GM23338 (cell line): Measurements from ENCODE around the gene ANKMY2. TPM values are rescaled to one million over a fixed set of nuclear protein-coding genes. Genes with fewer than 3 reads are reported as not detected.

Experiments
- ATAC-seq: fragments of 200-7000 bp; cut with Tn5 transposase; 3 replicates; pipeline ENCODE4 v1.9.1; 2020
- DNase-seq: peaks from one replicate; pipeline ENCODE4 v3.0.0-alpha.2; 2015; ENCODE audit warnings: low spot score
- H2AFZ ChIP-seq: fragments of 200-600 bp; sonication (generic); 2 replicates; pipeline ENCODE4 v1.8.0; 2016; ENCODE audit warnings: antibody characterized with exemption, mild to moderate bottlenecking, moderate library complexity
- H3F3A ChIP-seq: fragments of 200-600 bp; sonication (generic); replicated peaks from 2 replicates; pipeline ENCODE4 v1.8.0; 2017; ENCODE audit warnings: antibody characterized with exemption, mixed run types, low read depth
- H3K27ac ChIP-seq: fragments of 200-600 bp; sonication (generic); 2 replicates; pipeline ENCODE4 v1.6.1; 2016; ENCODE audit warnings: low read depth
- H3K27me3 ChIP-seq: fragments of 200-600 bp; sonication (generic); 2 replicates; pipeline ENCODE4 v1.8.0; 2016; ENCODE audit warnings: mild to moderate bottlenecking, mixed run types, moderate library complexity; ENCODE audit not compliant: insufficient read depth
- H3K36me3 ChIP-seq: fragments of 200-600 bp; sonication (generic); 2 replicates; pipeline ENCODE4 v1.8.0; 2016; ENCODE audit warnings: mild to moderate bottlenecking; ENCODE audit not compliant: insufficient read depth
- H3K4me1 ChIP-seq: fragments of 200-600 bp; sonication (generic); 2 replicates; pipeline ENCODE4 v1.8.0; 2016; ENCODE audit warnings: mild to moderate bottlenecking, moderate library complexity; ENCODE audit not compliant: insufficient read depth
- H3K4me2 ChIP-seq: fragments of 200-600 bp; sonication (generic); 2 replicates; pipeline ENCODE4 v1.7.1; 2017; ENCODE audit warnings: mixed run types
- H3K4me3 ChIP-seq: fragments of 200-600 bp; sonication (generic); 2 replicates; pipeline ENCODE4 v1.6.1; 2016; ENCODE audit warnings: mixed run types
- H3K79me2 ChIP-seq: fragments of 200-600 bp; sonication (generic); replicated peaks from 2 replicates; pipeline ENCODE4 v1.8.0; 2017; ENCODE audit warnings: mild to moderate bottlenecking; ENCODE audit not compliant: insufficient read depth
- H3K9me2 ChIP-seq: fragments of 200-600 bp; sonication (generic); 2 replicates; pipeline ENCODE4 v1.8.0; 2017; ENCODE audit not compliant: insufficient read depth
- H4K20me1 ChIP-seq: fragments of 200-600 bp; sonication (generic); replicated peaks from 2 replicates; pipeline ENCODE4 v1.8.0; 2017; ENCODE audit warnings: mild to moderate bottlenecking; ENCODE audit not compliant: insufficient read depth
- H3K27ac Mint-ChIP-seq: 2 replicates; pipeline ENCODE4 v1.8.0; 2020; ENCODE audit warnings: inconsistent platforms, mild to moderate bottlenecking, moderate library complexity, mixed read lengths
- H3K27me3 Mint-ChIP-seq: 3 replicates; pipeline ENCODE4 v1.8.0; 2022; ENCODE audit warnings: low read depth, mild to moderate bottlenecking, moderate library complexity, mixed read lengths, inconsistent platforms; ENCODE audit not compliant: insufficient read depth, poor library complexity
- H3K36me3 Mint-ChIP-seq: 3 replicates; pipeline ENCODE4 v1.8.0; 2021; ENCODE audit warnings: low read depth, mild to moderate bottlenecking, inconsistent platforms, moderate library complexity, mixed read lengths
- H3K4me1 Mint-ChIP-seq: 3 replicates; pipeline ENCODE4 v1.8.0; 2020; ENCODE audit warnings: mild to moderate bottlenecking, inconsistent platforms, mixed read lengths
- H3K4me3 Mint-ChIP-seq: 3 replicates; pipeline ENCODE4 v1.8.0; 2021; ENCODE audit warnings: moderate library complexity, mild to moderate bottlenecking, inconsistent platforms, mixed read lengths
- H3K9me3 Mint-ChIP-seq: 3 replicates; pipeline ENCODE4 v1.8.0; 2020; ENCODE audit warnings: moderate library complexity, mild to moderate bottlenecking, inconsistent platforms, mixed read lengths
- CREB1 ChIP-seq: fragments of 250-450 bp; sonication (Bioruptor Pico); IDR thresholded peaks from 2 replicates; pipeline ENCODE4 v1.5.0; 2020; ENCODE audit warnings: low read depth, mild to moderate bottlenecking, moderate library complexity
- EZH2 ChIP-seq: fragments of 200-600 bp; sonication (generic); IDR thresholded peaks from one replicate; pipeline ENCODE4 v1.8.0; 2017; ENCODE audit warnings: antibody characterized with exemption, mild to moderate bottlenecking, low read depth; ENCODE audit not compliant: unreplicated experiment
- NANOG ChIP-seq: IDR thresholded peaks from 2 replicates; pipeline ENCODE4 v1.6.1; 2016; ENCODE audit warnings: antibody characterized with exemption, borderline replicate concordance
- polyA plus RNA-seq: library from polyadenylated mRNA; unstranded; fragments of >200 nt; fragmentation: Nextera tagmentation; extraction: Ambion mirVana; gene quantifications from 2 replicates; pipeline ENCODE4 v1.2.1, GENCODE V29; 2016
- total RNA-seq: library from RNA; depleted of rRNA; stranded (reverse); fragments of >200 nt; shearing (Covaris generic); gene quantifications from 2 replicates; pipeline ENCODE4 v1.2.3, GENCODE V29; 2014
- TF ChIP-seq, protein P1 (sequence below): IDR thresholded peaks from one replicate; pipeline ENCODE4 v1.6.1; 2018; ENCODE audit warnings: antibody characterized with exemption; ENCODE audit not compliant: unreplicated experiment
- TF ChIP-seq, protein P2 (sequence below), 2 experiments: fragments of 200-600 bp in 1 of 2; sonication (generic) in 1 of 2; conservative IDR thresholded peaks; 2 replicates each; pipeline versions ENCODE4 v1.5.1 to v1.6.1; 2016 to 2017; ENCODE audit warnings: antibody characterized with exemption in 2 of 2, low read depth in 2 of 2, mild to moderate bottlenecking in 2 of 2, moderate library complexity in 1 of 2

ANKMY2 gene
- total and polyA plus RNA-seq, 2 experiments from 2014 or later, result 4.4 to 9.5 TPM

DNA sequence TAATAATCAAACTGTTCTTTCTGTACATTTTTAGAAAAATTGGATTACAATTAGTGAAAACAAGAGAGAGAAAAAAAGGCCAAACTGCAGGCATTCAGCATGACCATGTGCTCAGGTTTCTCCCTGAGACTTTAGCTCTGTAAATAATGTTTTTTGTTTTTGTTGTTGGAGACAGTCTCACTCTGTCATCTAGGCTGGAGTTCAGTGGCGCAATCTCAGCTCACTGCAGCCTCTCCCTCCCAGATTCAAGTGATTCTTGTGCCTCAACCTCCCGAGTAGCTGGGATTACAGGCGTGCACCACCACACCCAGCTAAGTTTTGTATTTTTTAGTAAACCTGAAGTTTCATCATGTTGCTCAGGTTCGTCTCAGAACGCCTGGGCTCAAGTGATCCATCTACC lies 23.4 kb upstream of the ANKMY2 start:
- no peak overlapping the region for H2AFZ ChIP-seq
- peaks cover 71% of the 10 kb centered on the region for H3K79me2 ChIP-seq
- no peak overlapping the region for H3K4me3 ChIP-seq
- H3K36me3 ChIP-seq, result no peaks in the 10 kb centered on the region
- Mint-ChIP-seq H3K4me3 (no peak overlapping the region), H3K27ac (peak overlapping the region; percentile 87), H3K4me1 (peaks cover 43% of the 10 kb centered on the region), H3K27me3 (peaks cover 4% of the 10 kb centered on the region), H3K9me3 (no peaks in the 10 kb centered on the region), H3K36me3 (peaks cover 41% of the 10 kb centered on the region)
- no peaks in the 10 kb centered on the region for H3F3A ChIP-seq
- H3K4me1 ChIP-seq, result peaks cover 27% of the 10 kb centered on the region
- no peaks in the 10 kb centered on the region for H3K9me2 ChIP-seq
- no peaks in the 10 kb centered on the region for H4K20me1 ChIP-seq
- TF ChIP-seq, protein P1, sequence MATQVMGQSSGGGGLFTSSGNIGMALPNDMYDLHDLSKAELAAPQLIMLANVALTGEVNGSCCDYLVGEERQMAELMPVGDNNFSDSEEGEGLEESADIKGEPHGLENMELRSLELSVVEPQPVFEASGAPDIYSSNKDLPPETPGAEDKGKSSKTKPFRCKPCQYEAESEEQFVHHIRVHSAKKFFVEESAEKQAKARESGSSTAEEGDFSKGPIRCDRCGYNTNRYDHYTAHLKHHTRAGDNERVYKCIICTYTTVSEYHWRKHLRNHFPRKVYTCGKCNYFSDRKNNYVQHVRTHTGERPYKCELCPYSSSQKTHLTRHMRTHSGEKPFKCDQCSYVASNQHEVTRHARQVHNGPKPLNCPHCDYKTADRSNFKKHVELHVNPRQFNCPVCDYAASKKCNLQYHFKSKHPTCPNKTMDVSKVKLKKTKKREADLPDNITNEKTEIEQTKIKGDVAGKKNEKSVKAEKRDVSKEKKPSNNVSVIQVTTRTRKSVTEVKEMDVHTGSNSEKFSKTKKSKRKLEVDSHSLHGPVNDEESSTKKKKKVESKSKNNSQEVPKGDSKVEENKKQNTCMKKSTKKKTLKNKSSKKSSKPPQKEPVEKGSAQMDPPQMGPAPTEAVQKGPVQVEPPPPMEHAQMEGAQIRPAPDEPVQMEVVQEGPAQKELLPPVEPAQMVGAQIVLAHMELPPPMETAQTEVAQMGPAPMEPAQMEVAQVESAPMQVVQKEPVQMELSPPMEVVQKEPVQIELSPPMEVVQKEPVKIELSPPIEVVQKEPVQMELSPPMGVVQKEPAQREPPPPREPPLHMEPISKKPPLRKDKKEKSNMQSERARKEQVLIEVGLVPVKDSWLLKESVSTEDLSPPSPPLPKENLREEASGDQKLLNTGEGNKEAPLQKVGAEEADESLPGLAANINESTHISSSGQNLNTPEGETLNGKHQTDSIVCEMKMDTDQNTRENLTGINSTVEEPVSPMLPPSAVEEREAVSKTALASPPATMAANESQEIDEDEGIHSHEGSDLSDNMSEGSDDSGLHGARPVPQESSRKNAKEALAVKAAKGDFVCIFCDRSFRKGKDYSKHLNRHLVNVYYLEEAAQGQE, result no peak
- TF ChIP-seq, protein P2, sequence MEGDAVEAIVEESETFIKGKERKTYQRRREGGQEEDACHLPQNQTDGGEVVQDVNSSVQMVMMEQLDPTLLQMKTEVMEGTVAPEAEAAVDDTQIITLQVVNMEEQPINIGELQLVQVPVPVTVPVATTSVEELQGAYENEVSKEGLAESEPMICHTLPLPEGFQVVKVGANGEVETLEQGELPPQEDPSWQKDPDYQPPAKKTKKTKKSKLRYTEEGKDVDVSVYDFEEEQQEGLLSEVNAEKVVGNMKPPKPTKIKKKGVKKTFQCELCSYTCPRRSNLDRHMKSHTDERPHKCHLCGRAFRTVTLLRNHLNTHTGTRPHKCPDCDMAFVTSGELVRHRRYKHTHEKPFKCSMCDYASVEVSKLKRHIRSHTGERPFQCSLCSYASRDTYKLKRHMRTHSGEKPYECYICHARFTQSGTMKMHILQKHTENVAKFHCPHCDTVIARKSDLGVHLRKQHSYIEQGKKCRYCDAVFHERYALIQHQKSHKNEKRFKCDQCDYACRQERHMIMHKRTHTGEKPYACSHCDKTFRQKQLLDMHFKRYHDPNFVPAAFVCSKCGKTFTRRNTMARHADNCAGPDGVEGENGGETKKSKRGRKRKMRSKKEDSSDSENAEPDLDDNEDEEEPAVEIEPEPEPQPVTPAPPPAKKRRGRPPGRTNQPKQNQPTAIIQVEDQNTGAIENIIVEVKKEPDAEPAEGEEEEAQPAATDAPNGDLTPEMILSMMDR (conservative IDR thresholded peaks at IDR 0.05; ENCODE audit: low read depth in 2 of 2), result no peak
- no peak for TF ChIP-seq EZH2
- no peak for TF ChIP-seq CREB1 (CRISPR knock-in tag)
- no peak for TF ChIP-seq NANOG
- ATAC-seq, result no peak
- no peak overlapping the region for H3K4me2 ChIP-seq
- peak overlapping the region; percentile 70; the same call in 1 of the 2 replicates for H3K27ac ChIP-seq
- no peaks in the 10 kb centered on the region for H3K27me3 ChIP-seq
- no peak for DNase-seq

DNA sequence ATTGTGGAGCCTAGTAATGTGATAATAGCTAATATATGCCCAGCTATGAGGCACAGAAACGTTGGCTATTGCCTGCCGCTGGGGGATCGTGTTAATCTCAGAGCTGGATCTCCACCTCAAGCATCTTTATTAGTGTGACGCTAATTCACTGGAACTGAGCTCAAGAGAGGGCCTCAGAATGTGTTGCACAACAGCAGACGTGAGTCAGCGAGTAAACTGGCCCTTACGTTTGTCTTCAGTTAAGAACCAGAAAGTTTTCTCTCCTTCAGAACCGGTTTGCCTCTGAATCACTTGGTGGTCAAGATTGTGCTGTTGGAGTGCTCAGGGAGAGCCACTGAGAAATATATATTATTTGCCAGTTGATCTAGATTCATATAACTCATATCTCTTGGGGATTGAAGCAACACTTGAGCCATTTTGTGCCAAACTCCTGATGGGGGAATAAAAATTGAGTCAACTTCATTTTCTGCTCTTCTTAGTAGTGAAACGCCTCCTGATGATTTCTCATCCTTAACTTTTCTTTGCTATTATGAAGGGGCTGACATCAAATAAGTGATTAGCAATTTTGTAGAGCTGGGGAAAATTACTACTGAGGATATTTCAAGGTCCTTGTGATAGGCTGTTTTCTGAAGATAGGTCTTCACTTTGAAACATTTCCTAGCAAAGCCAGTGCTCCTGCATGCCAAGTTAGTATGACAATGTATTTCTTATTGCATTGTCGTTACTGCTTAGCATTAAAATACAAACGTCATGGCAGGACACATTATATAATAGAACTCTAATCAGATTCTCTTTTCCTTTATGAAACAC lies 22.7 kb upstream of the ANKMY2 start:
- Mint-ChIP-seq H3K36me3 (peaks cover 41% of the 10 kb centered on the region), H3K9me3 (no peaks in the 10 kb centered on the region)
- H3K79me2 ChIP-seq, result peaks cover 72% of the 10 kb centered on the region

More for the DNA sequence above, 22.7 kb upstream of the ANKMY2 start:
- peak; percentile 40 for DNase-seq
- Histone ChIP-seq H2AFZ (no peak overlapping the region), H3K9me2 (no peaks in the 10 kb centered on the region), H3K4me2 (no peak overlapping the region; the same call in 1 of the 2 replicates), H4K20me1 (no peaks in the 10 kb centered on the region), H3K4me1 (peaks cover 27% of the 10 kb centered on the region), H3K27me3 (no peaks in the 10 kb centered on the region), H3F3A (no peaks in the 10 kb centered on the region), H3K36me3 (no peaks in the 10 kb centered on the region), H3K27ac (peak overlapping the region; percentile 63; the same call in 1 of the 2 replicates), H3K4me3 (no peak overlapping the region)
- peaks cover 4% of the 10 kb centered on the region for H3K27me3 Mint-ChIP-seq
- no peak overlapping the region for H3K4me3 Mint-ChIP-seq
- peak overlapping the region; percentile 92 for H3K27ac Mint-ChIP-seq
- H3K4me1 Mint-ChIP-seq, result peaks cover 44% of the 10 kb centered on the region
- ATAC-seq, result no peak; the same call in 2 of the 3 replicates
- TF ChIP-seq, protein P1, result no peak
